GM19455 (cell line): ENCODE results near the gene CXCL11.
"Not testable (repeated sequence)": the region's sequence is repeated elsewhere in the genome, so short reads cannot be mapped to it uniquely, and the experiment has no call there.

Experiments
- ATAC-seq: cut with Tn5 transposase; IDR thresholded peaks from one replicate; pipeline ENCODE4 v1.9.1; 2021; ENCODE audit not compliant: unreplicated experiment

The CXCL11 gene

GRCh38 chr4:76043306-76043705, 7.4 kb upstream of the CXCL11 start:
- ATAC-seq = not testable (repeated sequence)

- not testable (repeated sequence) for ATAC-seq
These were observed 6.5 kb upstream of the CXCL11 start for GRCh38 chr4:76042241-76042998.

- no peak for ATAC-seq
These were observed 985 bp upstream of the CXCL11 start for GRCh38 chr4:76036855-76037254.

- ATAC-seq = no peak
These were observed 729 bp downstream of the CXCL11 start for GRCh38 chr4:76035141-76035540.

- no peak for ATAC-seq
These were observed 6.6 kb downstream of the CXCL11 start for GRCh38 chr4:76029300-76029699.

- no peak for ATAC-seq
These were observed 7.5 kb downstream of the CXCL11 start for GRCh38 chr4:76028350-76028765.

GRCh38 chr4:76024065-76024464, 11.8 kb downstream of the CXCL11 start:
- no peak for ATAC-seq

GRCh38 chr4:76023389-76023788, 12.5 kb downstream of the CXCL11 start, which contains the start of gene CXCL10:
CXCL10 (minus strand) TSS chr4:76023497; CDS start chr4:76023431, 66 bp downstream.
- no peak for ATAC-seq

- ATAC-seq = no peak
These were observed 13.2 kb downstream of the CXCL11 start for GRCh38 chr4:76022677-76023076.

GRCh38 chr4:76022031-76022430, 13.8 kb downstream of the CXCL11 start:
- ATAC-seq = no peak

GRCh38 chr4:76017056-76017686, 18.7 kb downstream of the CXCL11 start:
- ATAC-seq = no peak

- peak; percentile 66 for ATAC-seq
These were observed 19.5 kb downstream of the CXCL11 start for GRCh38 chr4:76016393-76016792.

- ATAC-seq = no peak
These were observed 22.3 kb downstream of the CXCL11 start for GRCh38 chr4:76013540-76013939.

- ATAC-seq = no peak
These were observed 23.5 kb downstream of the CXCL11 start for GRCh38 chr4:76012388-76012801.

GRCh38 chr4:76011700-76012387, 24.0 kb downstream of the CXCL11 start:
- no peak for ATAC-seq

- ATAC-seq = no peak
These were observed 24.7 kb downstream of the CXCL11 start for GRCh38 chr4:76011018-76011670.

- no peak for ATAC-seq
These were observed 25.3 kb downstream of the CXCL11 start for GRCh38 chr4:76010576-76010975.

GRCh38 chr4:76009311-76009710, 26.6 kb downstream of the CXCL11 start:
- no peak for ATAC-seq

- no peak for ATAC-seq
These were observed 28.6 kb downstream of the CXCL11 start, which contains the start of gene CXCL9 for GRCh38 chr4:76007089-76007862. CXCL9 (minus strand) TSS chr4:76007509; CDS start chr4:76007449, 60 bp downstream.

- ATAC-seq = no peak
These were observed 32.2 kb downstream of the CXCL11 start for GRCh38 chr4:76003620-76004019.
